HG03097 (cell line): Measurements from ENCODE around the gene ZNF710.
A peak's percentile ranks its signal among the peaks of the same experiment; 100 is the strongest.
"Not testable (repeated sequence)": the region's sequence is repeated elsewhere in the genome, so short reads cannot be mapped to it uniquely, and the experiment has no call there.

Experiments used
- ATAC-seq: cut with Tn5 transposase; IDR thresholded peaks from one replicate; pipeline ENCODE4 v1.9.1; 2021; ENCODE audit not compliant: unreplicated experiment, low FRiP score

Gene ZNF710

DNA sequence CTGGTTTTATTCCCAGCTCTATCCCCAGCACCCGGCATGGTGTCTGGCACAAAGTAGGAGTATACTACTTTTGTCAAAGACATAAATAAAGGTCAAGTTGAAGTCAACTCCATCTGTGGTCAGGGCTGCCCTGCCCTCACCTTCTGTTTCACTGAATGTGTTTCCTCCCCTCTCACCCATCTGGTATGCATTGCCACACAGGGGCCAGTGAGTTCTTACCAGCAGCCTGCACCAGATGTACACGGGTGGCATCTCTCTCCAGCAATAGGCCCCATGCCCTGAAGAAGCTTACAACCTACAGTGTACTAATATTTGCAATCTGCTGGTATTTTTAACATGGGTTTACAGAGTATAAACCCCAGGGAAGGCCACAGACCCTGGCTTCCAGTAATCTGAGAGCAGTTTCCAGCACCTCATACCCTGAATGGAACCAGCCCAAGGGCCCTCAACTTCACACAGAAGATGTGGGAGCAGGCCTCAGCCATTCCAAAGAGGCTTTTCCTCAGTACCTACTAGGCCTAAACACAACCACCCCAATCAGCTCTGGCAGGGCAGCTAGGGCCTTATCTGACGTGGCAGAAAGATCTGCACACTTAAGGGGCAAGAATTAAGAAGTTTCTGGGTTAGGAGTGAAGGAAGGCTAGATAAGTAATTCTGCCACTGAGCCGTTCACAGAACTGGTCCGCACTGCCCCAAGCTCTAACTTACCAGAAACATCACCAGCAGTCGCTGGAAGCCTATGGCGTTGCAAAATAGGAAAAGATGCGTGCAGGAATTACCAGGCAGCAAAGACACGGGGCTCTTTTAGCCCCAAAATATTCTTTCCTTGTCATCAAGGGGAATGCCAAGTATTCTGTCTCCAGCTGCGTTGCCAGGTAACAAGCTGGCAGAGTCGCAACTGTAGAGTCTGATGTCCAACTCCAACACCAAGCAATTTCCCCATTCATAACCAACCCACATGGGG, 99.0 kb downstream of the ZNF710 start:
- no peak for ATAC-seq

DNA sequence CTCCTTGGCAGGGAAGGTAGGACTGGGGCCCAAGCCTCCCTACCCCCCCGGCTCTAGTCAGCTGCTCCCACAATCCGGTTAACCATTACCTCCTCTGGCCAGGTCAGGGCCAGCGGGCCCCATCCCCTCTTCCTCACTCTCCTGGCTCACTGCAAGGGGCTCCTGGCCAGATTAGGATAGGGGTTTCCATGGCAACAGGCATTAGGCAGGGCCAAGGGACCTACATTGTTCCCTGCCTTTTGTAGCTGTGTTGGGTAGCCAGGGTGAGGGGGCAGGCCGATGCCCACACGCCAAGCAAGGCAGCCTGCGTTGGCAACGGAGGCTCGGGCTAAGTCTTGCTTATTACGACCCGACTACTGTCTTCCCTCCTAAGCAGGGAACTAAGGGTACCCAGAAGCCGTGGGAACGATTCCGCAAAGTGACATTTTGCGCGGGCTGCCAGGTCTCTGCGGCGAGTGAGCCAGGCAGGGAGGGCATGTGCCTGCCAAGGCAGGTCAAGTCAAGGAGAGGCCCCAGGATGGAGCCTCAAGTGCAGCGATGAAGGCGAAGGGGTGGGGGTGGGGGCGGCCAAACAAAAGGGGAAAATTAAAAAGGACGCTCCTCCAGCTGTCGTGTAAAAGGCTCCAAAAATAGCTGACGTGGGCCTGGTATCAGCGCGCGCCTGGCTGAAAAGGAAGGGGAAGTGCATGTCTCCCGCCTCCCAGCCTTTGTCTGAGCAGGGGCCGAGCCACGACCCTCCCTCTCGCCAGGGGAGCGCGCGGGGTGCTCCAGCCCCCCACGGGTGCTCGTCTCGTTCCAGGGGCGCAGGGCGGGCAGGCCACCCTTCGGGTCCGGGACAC, 100.2 kb downstream of the ZNF710 start:
- ATAC-seq: peak; percentile 2

DNA sequence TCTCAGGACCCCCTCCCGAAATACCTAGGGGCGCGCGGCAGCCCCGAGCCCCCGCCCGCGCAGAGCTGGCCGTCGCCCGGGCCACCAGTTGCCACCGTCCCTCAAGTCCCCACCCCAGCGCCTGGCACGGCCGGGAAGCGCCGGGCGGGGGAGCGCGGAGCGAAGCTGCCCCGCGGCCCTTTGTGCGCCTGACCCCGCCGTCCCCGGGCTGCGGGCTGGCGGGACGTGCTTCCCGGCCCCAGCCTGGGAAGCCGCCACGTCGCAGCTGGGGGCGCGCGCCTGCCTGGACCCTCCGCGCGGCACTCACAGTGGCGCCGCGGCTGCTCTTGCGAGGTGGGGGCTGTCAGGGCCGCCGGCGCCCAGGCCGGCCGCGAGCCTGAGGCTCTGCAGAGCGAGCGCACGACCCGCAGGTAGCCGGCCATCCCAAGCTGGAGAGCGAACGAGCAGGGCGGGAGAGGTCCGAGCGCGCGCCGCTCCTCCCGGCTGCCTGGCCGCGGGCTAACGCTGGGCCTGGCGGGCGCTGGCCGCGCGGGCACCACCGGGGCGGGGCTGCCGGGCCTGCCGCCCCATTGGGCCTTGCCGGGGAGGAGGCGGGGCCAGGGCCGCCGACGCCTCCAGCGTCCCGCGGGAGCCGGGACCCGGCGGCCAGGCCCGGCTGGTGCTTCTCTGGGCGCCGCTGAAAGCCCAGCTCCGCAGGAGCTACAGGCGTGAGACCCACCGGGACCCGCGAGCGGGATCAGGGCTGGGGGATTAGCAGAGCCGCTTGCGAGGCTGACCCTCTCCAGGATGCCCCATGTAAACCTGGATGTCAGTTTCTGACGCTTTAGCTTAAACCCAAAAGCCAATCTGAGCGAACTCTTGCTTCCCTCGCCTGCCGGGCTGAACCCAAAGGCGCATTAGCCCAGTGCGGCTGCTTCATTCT, 101.1 kb downstream of the ZNF710 start, which contains the start of gene IDH2:
Gene IDH2 (minus strand): TSS at position 500 of the 922 bp plus-strand sequence. CDS start 78 bp downstream, at position 422.
- peak; percentile 52 for ATAC-seq

DNA sequence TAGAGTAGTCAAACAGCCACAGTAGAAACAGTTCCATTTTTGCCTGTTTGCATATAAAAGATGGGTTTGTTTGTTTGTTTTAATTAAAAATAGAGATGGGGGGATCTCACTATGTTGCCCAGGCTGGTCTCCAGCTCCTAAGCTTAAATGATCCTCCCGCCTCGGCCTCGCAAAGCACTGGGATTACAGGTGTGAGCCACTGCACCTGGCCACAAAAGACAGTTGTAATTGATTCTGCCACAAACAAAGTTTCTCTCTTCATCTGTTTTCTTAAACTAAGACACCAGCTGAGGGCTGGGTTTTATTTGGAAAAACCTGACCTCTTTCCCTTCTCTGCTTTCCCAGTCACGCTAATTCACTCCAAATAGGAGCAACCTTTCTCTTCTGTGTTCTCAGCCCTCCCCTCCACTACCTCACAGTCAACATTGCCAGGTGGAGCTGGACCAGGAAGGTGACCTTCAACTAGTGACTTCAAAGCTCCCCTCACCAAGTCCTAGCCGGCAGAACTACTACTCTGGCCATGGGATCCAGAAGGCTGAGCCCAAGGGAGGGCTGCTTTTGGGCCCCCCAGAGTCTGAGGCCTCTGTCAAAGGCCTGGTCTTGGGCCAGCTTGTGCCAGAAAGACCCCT, 102.7 kb downstream of the ZNF710 start:
- no peak for ATAC-seq

DNA sequence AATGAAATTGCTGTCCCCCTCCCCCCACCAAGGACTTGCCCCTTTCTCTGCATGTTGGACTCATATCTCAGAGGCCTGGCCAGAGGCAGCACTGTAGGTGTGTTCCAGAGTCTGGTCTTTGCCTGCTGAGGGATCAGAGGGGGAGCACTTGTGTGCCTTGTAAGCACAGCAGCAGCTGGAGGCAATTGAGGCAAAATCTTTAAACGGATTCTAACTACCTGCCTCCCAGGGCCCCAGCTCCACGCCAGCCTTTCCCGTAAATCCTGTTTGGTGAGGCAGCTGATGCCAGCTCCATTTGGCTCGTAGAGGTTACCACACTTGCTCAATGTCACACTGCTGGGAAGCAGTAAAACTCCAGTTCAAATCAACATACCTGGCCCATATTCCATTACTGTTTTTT, 103.4 kb downstream of the ZNF710 start:
- no peak for ATAC-seq

DNA sequence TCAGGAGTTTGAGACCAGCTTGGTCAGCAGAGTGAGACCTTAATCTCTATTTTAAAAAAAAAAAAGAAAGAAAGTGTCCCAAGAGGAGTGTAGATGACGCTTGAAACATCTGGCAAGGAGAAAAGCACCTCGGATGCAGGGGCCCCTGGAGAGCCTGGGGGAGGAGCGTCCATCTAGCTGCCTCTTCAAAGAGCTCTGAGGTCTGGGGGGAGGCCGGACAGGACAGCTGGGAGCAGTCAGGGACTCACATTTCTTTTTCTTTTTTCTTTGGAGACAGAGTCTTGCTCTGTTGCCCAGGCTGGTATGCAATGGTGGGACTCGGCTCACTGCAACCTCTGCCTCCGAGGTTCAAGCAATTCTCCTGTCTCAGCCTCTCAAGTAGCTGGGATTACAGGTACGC, 104.4 kb downstream of the ZNF710 start:
- no peak for ATAC-seq

DNA sequence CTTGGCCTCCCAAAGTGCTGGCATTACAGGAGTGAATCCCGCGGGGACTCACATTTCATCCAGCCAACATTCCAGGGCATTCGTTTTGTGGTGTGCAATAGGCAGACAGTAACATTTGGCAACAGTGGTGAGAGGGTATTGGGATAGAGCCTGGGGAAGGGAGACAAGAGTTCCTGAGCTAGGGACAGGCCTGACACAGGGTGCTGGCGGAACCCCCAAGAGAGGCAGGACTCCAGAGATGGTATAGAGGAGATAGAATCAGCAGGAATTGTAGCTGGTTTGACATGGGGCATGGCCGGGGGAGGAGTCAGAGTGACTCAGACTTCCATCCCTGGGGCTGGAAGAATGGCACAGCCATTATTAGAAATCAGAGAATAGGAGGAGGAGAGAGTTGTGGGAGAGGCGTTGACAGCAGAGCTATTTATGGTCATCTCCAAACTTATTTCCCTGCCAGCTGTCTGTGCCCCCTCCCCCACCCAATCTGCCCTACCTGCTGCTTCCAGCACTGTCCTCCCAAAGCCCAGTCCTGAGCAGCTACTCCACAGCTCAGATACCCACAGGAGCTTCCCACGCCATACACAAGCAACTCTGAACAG, 105.5 kb downstream of the ZNF710 start:
- ATAC-seq: no peak

DNA sequence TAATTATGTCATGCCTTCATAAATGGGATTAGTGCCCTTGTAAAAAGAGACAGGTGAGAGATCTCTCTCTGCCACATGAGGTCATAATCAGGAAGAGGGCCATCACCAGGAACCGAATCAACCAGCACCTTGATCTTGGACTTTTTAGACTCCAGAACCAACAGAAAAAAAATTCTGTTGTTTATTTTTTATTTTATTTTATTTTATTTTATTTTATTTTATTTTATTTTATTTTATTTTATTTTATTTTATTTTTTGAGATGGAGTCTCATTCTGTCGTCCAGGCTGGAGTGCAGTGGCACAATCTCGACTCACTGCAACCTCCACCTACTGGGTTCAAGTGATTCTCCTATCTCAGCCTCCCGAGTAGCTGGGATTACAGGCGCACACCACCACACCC, 106.9 kb downstream of the ZNF710 start:
- ATAC-seq: not testable (repeated sequence)

DNA sequence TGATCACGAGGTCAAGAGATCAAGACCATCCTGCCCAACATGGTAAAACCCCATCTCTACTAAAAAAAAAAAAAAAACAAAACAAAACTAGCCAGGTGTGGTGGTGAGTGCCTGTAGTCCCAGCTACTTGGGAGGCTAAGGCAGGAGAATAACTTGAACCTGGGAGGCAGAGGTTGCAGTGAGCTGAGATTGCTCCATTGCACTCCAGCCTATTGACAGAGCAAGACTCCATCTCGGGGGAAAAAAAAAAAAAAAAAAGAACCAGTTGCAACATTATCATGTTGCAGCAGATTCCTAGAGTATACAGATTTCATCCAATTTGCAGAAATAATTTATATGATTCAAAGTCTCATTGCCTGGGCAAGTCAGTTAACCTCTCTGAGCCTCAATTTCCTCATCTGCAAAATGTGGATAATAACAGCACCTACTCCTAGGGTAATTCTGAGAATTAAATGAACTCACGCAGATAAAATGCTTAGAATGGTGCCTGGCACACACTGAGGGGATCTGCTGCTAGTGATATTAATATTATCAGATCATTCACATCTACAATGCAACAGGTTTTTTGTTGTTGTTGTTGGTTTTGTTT, 108.1 kb downstream of the ZNF710 start:
- not testable (repeated sequence) for ATAC-seq

DNA sequence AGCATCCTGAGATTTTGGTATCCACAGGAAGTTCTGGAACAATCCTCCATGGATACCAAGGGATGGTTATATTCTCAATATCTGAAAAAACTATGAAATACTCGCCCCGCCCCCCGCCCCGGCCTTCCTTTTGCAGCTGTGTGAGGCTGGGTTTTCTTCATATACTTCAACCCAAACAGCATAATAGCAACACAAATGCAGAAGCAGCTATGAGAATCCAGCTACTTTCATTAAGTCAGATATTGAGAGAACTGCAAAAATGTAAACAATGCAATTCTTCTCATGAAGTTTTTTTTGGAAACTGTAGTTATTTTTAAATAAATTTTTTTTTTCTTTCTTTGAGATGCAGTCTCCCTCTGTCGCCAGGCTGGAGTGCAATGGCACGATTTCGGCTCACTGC, 112.0 kb downstream of the ZNF710 start:
- no peak for ATAC-seq

DNA sequence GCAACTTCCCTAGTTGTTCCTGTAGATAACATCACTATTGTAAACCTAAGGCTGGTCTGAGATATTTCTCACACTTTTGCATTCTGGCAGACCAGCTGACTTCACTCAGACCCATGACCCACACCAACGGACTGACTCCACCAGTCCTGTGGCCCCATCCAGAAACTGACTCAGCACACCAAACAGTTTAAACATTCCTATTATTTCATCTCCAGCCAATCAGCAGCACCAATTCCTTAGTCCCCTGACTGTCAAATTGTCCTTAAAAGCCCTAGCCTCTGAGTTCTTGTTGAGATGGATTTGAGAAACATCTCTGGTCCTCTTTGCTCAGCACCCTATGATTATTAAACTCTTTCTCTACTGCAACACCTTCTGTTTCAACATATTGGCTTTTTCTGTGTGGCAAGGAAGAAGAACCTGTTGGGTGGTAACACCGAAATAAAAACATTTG, 113.4 kb downstream of the ZNF710 start:
- no peak for ATAC-seq

DNA sequence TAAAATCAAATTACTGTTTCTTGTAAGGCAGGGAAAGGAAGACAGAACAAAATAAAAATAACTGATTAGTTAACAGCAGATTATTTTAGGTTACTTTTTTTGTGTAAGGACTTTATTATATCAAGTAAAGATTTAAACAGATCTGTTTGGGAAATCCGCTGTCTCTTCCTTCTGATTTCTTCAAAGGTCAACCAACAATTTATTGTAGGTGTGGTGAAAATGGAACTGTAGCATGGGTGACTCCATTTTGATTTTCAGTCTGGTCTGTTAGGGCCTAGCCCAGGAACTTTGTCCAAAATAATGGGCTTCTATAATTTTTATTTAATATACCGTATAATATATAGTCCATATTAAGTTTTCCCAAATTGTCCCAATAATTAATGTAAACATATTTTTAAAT, 114.7 kb downstream of the ZNF710 start:
- no peak for ATAC-seq

DNA sequence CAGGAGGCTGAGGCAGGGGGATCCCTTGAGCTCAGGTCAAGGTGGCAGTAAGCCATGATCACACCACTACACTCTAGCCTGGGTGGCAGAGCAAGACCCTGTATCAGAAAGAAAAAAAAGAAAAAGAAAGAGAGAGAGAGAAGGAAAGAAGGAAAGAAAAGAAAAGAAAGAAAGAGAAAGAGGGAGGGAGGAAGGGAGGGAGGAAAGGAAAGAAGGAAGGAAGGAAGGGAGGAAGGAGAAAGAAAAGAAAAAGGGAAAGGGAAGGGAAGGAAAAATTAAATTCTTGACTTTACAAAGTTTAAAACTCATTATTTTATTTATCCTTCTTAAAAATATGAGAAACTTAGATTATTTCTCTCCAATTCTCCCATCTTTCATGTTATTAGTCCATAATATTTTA, 118.2 kb downstream of the ZNF710 start:
- no peak for ATAC-seq

DNA sequence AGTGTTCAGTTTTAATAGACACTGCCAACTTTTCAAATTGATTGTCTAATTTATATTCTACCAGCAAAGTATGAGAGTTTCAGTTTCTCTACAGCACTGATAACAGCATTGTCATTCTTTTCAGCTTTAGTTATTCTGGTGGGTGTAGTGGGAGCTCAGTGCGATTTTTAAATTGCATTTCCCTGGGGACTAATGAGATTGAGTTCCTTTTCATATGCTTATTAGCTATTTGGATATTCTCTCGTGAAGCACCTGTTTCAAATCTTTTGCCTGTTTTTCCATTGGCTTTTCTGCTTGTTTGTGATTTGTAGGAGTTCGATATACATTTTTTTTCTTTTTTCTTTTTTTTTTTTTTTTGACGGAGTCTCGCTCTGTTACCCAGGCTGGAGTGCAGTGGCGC, 120.0 kb downstream of the ZNF710 start:
- ATAC-seq: no peak

DNA sequence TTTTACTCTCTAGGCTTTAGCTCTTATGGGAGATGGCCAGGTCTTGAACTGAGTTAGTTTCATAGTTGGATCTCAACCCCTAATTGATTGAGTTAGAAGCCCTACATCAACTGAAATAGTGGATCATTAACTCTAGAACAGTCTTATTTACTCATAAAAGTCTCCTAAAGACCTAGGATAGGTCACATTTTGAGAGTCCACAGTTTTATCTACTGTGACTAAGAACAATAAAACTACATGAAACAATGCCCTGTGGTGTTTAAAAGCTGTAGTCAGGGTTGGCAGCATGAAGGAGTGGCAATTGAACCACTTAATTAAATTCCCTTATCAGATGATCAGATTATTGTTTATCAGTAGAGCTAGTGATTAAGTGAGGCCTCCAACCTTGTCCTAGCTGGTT, 123.4 kb downstream of the ZNF710 start:
- ATAC-seq: no peak

DNA sequence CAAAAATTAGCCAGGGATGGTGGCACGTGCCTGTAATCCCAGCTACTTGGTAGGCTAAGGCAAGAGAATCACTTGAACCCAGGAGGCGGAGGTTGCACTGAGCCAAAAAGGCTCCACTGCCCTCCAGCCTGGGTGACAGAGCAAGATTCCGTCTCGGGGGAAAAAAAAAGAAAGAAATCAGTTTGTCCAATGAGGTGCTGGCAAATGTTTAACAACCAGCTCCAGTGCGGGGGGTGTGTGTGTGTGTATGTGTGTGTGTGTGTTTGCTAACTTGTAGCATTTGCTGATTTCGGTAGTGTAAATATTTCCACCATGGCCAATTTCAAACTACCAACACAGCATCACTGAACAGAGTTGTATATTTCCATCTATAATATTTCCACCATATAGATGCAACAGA, 124.9 kb downstream of the ZNF710 start:
- ATAC-seq: no peak

DNA sequence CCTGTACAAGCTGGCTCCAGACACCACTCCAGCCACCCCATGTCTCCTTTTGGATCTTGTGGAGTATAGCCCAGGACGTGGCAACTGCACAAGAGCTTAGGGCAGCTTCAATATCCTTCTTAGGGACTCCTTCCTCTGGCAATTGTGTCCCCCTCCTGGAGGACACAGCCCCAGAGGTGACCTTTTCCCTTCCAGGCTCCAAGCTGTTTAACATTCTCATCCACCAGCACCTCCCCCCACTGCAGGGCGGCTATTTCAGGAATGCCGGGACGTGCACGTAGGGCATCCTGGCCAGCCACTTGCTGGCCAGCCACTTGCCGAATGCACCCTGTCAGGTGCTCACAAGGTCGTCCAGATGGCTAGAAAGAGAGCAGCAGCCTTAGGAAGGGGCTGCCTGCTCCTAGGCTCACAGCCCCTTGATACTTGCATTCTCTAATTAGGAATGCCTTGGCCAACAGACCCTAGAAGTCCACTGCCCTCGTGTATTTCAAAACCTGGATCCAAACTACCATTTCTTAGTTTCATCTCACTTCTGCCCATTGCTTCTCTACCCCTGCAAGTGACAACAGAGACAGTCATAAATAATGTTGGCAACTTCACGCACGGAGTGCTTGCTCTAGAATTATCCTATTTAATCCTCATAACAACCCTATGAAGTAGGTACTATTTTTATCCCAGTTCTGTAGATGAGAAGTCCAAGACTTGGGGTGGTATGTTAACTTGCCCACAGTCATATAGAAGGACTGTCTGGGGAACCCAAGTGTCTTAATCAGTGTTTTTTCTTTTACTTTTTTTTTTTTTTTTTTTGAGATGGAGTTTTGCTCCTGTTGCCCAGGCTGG, 125.7 kb downstream of the ZNF710 start:
- no peak for ATAC-seq

DNA sequence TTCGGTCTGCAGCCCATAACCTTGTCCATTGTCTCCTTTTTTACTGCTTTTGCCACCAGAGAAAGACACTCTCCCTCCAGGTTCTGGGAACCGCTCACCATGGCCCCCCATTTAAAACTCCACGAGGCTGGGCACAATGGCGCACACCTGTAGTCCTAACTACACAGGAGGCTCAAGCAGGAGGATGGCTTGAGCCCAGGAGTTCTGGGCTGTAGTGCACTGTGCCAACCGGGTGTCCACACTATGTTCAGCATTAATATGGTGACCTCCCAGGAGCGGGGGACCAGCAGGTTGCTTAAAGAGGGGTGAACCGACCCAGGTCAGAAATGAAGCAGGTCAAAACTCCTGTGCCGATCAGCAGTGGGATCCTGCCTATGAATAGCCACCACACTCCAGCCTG, 129.2 kb downstream of the ZNF710 start:
- no peak for ATAC-seq
